ENCODE data around the gene HIRA. TPM values are rescaled to one million over a fixed set of nuclear protein-coding genes. Genes with fewer than 3 reads are reported as not detected.

HIRA gene
- total and polyA plus RNA-seq, 2 of the 8 experiments (the other 6 are each of a cell fraction or from before 2014, with no cell fraction given): 34.9 to 67.2 TPM

GRCh38 chr22:19402642-19403191 is 28.8 kb downstream of the HIRA start:
- no peaks in the 10 kb centered on the region for H3K23me2 ChIP-seq (ENCODE audit: low read depth, low read length)
- no peak overlapping the region for H3K23ac ChIP-seq (ENCODE audit: insufficient read length)
- no peak overlapping the region for H3K4me2 ChIP-seq (ENCODE audit: insufficient read depth in 1 of 2, low read depth in 2 of 2, low read length in 2 of 2)
- H2BK5ac ChIP-seq (ENCODE audit: low read depth, low read length): no peak overlapping the region
- WGBS, 2 experiments (ENCODE audit: extremely low coverage in 1 of 2, insufficient coverage in 1 of 2, insufficient read length in 1 of 2, insufficient replicate concordance in 2 of 2, low coverage in 1 of 2, low lambda C conversion rate in 2 of 2, missing lambda C conversion rate in 1 of 2): 89% methylated on average over 4 of the region's 4 CpGs; no CpG with 5 or more reads in 1 of the 2 experiments
- no peak overlapping the region for H2AK5ac ChIP-seq (ENCODE audit: low read depth, low read length)
- no peak overlapping the region for H4K8ac ChIP-seq (ENCODE audit: extremely low read depth, insufficient read depth, low read length)
- no peaks in the 10 kb centered on the region for H3K4me1 ChIP-seq (replicated peaks in 1 of 4; ENCODE audit: control insufficient read depth in 3 of 4, insufficient read depth in 4 of 4, low read length in 3 of 4)
- no peak for TF ChIP-seq POLR2AphosphoS5 (IDR thresholded peaks at IDR 0.05; ENCODE audit: low read depth, low read length)
- no peak for TF ChIP-seq CTCF (IDR thresholded peaks at IDR 0.05; ENCODE audit: control extremely low read depth in 1 of 3, insufficient read depth in 1 of 3, low read depth in 1 of 3, low read length in 3 of 3)
- TF ChIP-seq GABPA (IDR thresholded peaks at IDR 0.05; ENCODE audit: borderline replicate concordance, insufficient read depth, low read length): no peak
- TF ChIP-seq SRF (IDR thresholded peaks at IDR 0.05; ENCODE audit: low read depth, low read length): no peak
- no peak for TF ChIP-seq EZH2 (IDR thresholded peaks at IDR 0.05; ENCODE audit: low read depth, low read length, severe bottlenecking)
- H3K14ac ChIP-seq (ENCODE audit: insufficient read length): no peak overlapping the region
- no peak overlapping the region for H3K4me3 ChIP-seq (ENCODE audit: extremely low read depth in 1 of 4, insufficient read depth in 2 of 4, low read depth in 3 of 4, low read length in 4 of 4)
- H3K56ac ChIP-seq (replicated peaks; ENCODE audit: insufficient read length, low read depth, low read length): no peak overlapping the region
- no peak overlapping the region for H2BK120ac ChIP-seq (replicated peaks; ENCODE audit: low read depth, low read length)
- no peak overlapping the region for H2BK20ac ChIP-seq (ENCODE audit: low read length)
- no peak overlapping the region for H3K4ac ChIP-seq (replicated peaks; ENCODE audit: insufficient read length, low read depth, low read length)
- H3K27ac ChIP-seq (ENCODE audit: low read depth, low read length): no peak overlapping the region
- DNase-seq (ENCODE audit: low read depth in 1 of 2, low spot score in 2 of 2) (no peak), FAIRE-seq (no peak)
- POLR2A ChIA-PET (ENCODE audit: partially characterized antibody): no interaction called here
- H3K18ac ChIP-seq (ENCODE audit: extremely low read depth, low read length): no peak overlapping the region
- H2BK15ac ChIP-seq (ENCODE audit: low read length): no peak overlapping the region
- no peaks in the 10 kb centered on the region for H3K27me3 ChIP-seq (replicated peaks in 1 of 4; ENCODE audit: control insufficient read depth in 3 of 4, extremely low read depth in 1 of 4, insufficient read depth in 3 of 4, low read length in 3 of 4)
- H3K79me1 ChIP-seq (ENCODE audit: low read depth, low read length): no peaks in the 10 kb centered on the region
- peaks cover 2 to 11% of the 10 kb centered on the region in 2 experiments for H4K20me1 ChIP-seq (replicated peaks in 1 of 2; ENCODE audit: control insufficient read depth in 1 of 2, insufficient read depth in 2 of 2, low read length in 2 of 2)
- H4K5ac ChIP-seq (ENCODE audit: insufficient read length, low read depth, low read length): no peak overlapping the region
- H3K79me2 ChIP-seq (ENCODE audit: control insufficient read depth in 1 of 2, insufficient read depth in 2 of 2, low read length in 2 of 2): no peaks in the 10 kb centered on the region
- H3K9me3 ChIP-seq (ENCODE audit: insufficient read depth in 2 of 2, low read depth in 1 of 2, low read length in 1 of 2): no peaks in the 10 kb centered on the region
- H2AFZ ChIP-seq (ENCODE audit: low read length): no peak overlapping the region
- H3K9ac ChIP-seq (replicated peaks in 1 of 4; ENCODE audit: extremely low read depth in 1 of 4, low read depth in 3 of 4, low read length in 3 of 4): no peak overlapping the region
- CTCF ChIA-PET (ENCODE audit: partially characterized antibody): no interaction called here
- peaks cover 8 to 36% (median 25%) of the 10 kb centered on the region in 4 experiments; a peak in 7 of 8 replicates for H3K36me3 ChIP-seq (ENCODE audit: control insufficient read depth in 2 of 4, insufficient read depth in 4 of 4, low read length in 3 of 4)
- no peak overlapping the region for H2BK12ac ChIP-seq (ENCODE audit: low read depth, low read length)
- no peak overlapping the region for H4K91ac ChIP-seq (replicated peaks; ENCODE audit: insufficient read length, low read length)
